Sigmoid colon (tissue), 7 donors: ENCODE data around the gene PADI1. TPM values are rescaled to one million over a fixed set of nuclear protein-coding genes. Genes with fewer than 3 reads are reported as not detected.

Experiments
- DNase-seq: peaks from one replicate; pipeline ENCODE4 v3.0.0-alpha.2; 2019
- H3K27ac ChIP-seq, 4 donors: fragments of 200-600 bp; sonication (generic); one replicate each; pipeline ENCODE4 v1.5.1; 2016 to 2019; ENCODE audit warnings: mild to moderate bottlenecking in 1 of 4
- H3K27me3 ChIP-seq, 3 donors: fragments of 200-600 bp; sonication (generic); one replicate each; pipeline ENCODE4 v1.5.1; 2019; ENCODE audit warnings: mild to moderate bottlenecking in 1 of 3
- H3K36me3 ChIP-seq, 4 donors: fragments of 200-600 bp; sonication (generic); one replicate each; pipeline ENCODE4 v1.5.1; 2016 to 2019
- H3K4me1 ChIP-seq, 4 donors: fragments of 200-600 bp; sonication (generic); one replicate each; pipeline ENCODE4 v1.5.1; 2017 to 2019
- H3K4me3 ChIP-seq, 4 donors: fragments of 200-600 bp; sonication (generic); one replicate each; pipeline ENCODE4 v1.5.1; 2017 to 2019; ENCODE audit warnings: mild to moderate bottlenecking in 2 of 4, moderate library complexity in 1 of 4
- H3K9me3 ChIP-seq, 4 donors: fragments of 200-600 bp in 3 of 4; sonication (generic) in 3 of 4; one replicate each; pipeline versions ENCODE4 v1.5.1 to v1.6.1; 2013 to 2019
- CTCF ChIP-seq, 4 experiments: fragments of 450-650 bp in 3 of 4; fragments of 200-600 bp in 1 of 4; IDR thresholded peaks; one replicate each; pipeline ENCODE4 v1.5.1; 2016 to 2019; ENCODE audit warnings: antibody characterized with exemption in 4 of 4, mild to moderate bottlenecking in 3 of 4, moderate library complexity in 2 of 4
- EP300 ChIP-seq, 4 donors: sonication (generic); formaldehyde crosslinking; IDR thresholded peaks; one replicate each; pipeline ENCODE4 v1.6.1; 2017; ENCODE audit warnings: antibody characterized with exemption in 4 of 4
- POLR2A ChIP-seq, 2 donors: fragments of 450-650 bp; IDR thresholded peaks; one replicate each; pipeline ENCODE4 v1.6.1; 2016; ENCODE audit warnings: antibody characterized with exemption in 2 of 2, mild to moderate bottlenecking in 2 of 2, moderate library complexity in 2 of 2
- POLR2AphosphoS5 ChIP-seq, 4 donors: sonication (generic); formaldehyde crosslinking; IDR thresholded peaks; one replicate each; pipeline ENCODE4 v1.6.1; 2017; ENCODE audit warnings: antibody characterized with exemption in 4 of 4
- WGBS, 2 donors: extraction: QIAGEN DNeasy Blood & Tissue Kit; methylation state at CpG; one replicate each; pipeline ENCODE4 v1.1.7; 2013; 5-methylcytosine and 5-hydroxymethylcytosine counted together
- intact Hi-C: fragments of 100-400 bp; cut with DNase I; formaldehyde crosslinking; loops from one replicate; pipeline ENCODE4 v1.15.1; 2023
- polyA plus RNA-seq, 3 donors: library from polyadenylated mRNA; stranded (reverse); fragments of 200-250 nt; gene quantifications; one replicate each; pipeline ENCODE4 v1.2.3, GENCODE V29; 2013
- total RNA-seq, 4 donors: library from RNA; depleted of rRNA; stranded (reverse); fragments of >200 nt; gene quantifications; one replicate each; pipeline ENCODE4 v1.1.0, GENCODE V29; 2016
- donor health status: healthy with polysubstance abuse.
- donor health status: Bipolar disorder and iron deficiency.
- donor health status: healthy.

The PADI1 gene
- total and polyA plus RNA-seq, 7 donors: under 0.01 to 0.92 (median 0.63) TPM; not detected in 4

- no peak for DNase-seq
- H3K4me3 ChIP-seq: no peak overlapping the region
- intact Hi-C loops: no loop called here
- H3K4me1 ChIP-seq: peaks cover 0 to 18% (median 9%) of the 10 kb centered on the region in 4 donors
- no peaks in the 10 kb centered on the region for H3K9me3 ChIP-seq
- H3K27me3 ChIP-seq: peaks cover 10 to 25% (median 20%) of the 10 kb centered on the region in 3 donors
- H3K36me3 ChIP-seq: no peaks in the 10 kb centered on the region
- TF ChIP-seq POLR2AphosphoS5 (IDR thresholded peaks at IDR 0.05) (no peak), CTCF (IDR thresholded peaks at IDR 0.05) (no peak), EP300 (IDR thresholded peaks at IDR 0.05) (no peak), POLR2A (IDR thresholded peaks at IDR 0.05) (no peak)
- H3K27ac ChIP-seq: no peak overlapping the region
- 95% methylated on average over 5 of the region's 5 CpGs for WGBS, 2 donors
These were observed 6.4 kb downstream of the PADI1 start for GRCh38 chr1:17211377-17211776.

- intact Hi-C loops: no loop called here
- WGBS, 2 donors: 70 to 75% methylated on average over 10 of the region's 10 CpGs
These were observed 7.1 kb downstream of the PADI1 start for GRCh38 chr1:17212009-17212408.

GRCh38 chr1:17212487-17213121, 7.7 kb downstream of the PADI1 start:
- Histone ChIP-seq H3K4me3 (no peak overlapping the region), H3K36me3 (no peaks in the 10 kb centered on the region), H3K27me3 (peaks cover 10 to 25% (median 20%) of the 10 kb centered on the region in 3 donors), H3K4me1 (peaks cover 0 to 18% (median 9%) of the 10 kb centered on the region in 4 donors), H3K27ac (no peak overlapping the region), H3K9me3 (no peaks in the 10 kb centered on the region)
- TF ChIP-seq EP300 (IDR thresholded peaks at IDR 0.05) (no peak), POLR2AphosphoS5 (IDR thresholded peaks at IDR 0.05) (no peak), POLR2A (IDR thresholded peaks at IDR 0.05) (no peak), CTCF (IDR thresholded peaks at IDR 0.05) (no peak)
- DNase-seq: no peak
- intact Hi-C loops: no loop called here
- 18 to 27% methylated on average over 13 of the region's 13 CpGs for WGBS, 2 donors

More at GRCh38 chr1:17212009-17212408, 7.1 kb downstream of the PADI1 start:
- Histone ChIP-seq H3K4me3 (no peak overlapping the region), H3K27ac (no peak overlapping the region), H3K4me1 (peaks cover 0 to 18% (median 9%) of the 10 kb centered on the region in 4 donors), H3K27me3 (peaks cover 10 to 25% (median 20%) of the 10 kb centered on the region in 3 donors), H3K36me3 (no peaks in the 10 kb centered on the region), H3K9me3 (no peaks in the 10 kb centered on the region)
- DNase-seq: no peak
- TF ChIP-seq EP300 (IDR thresholded peaks at IDR 0.05) (no peak), POLR2A (IDR thresholded peaks at IDR 0.05) (no peak), CTCF (IDR thresholded peaks at IDR 0.05) (no peak), POLR2AphosphoS5 (IDR thresholded peaks at IDR 0.05) (no peak)

- Histone ChIP-seq H3K27me3 (peaks cover 10 to 25% (median 20%) of the 10 kb centered on the region in 3 donors), H3K36me3 (no peaks in the 10 kb centered on the region), H3K9me3 (no peaks in the 10 kb centered on the region), H3K27ac (no peak overlapping the region), H3K4me3 (no peak overlapping the region), H3K4me1 (peaks cover 0 to 18% (median 9%) of the 10 kb centered on the region in 4 donors)
- WGBS, 2 donors: 68 to 76% methylated on average over 13 of the region's 13 CpGs
- TF ChIP-seq CTCF (IDR thresholded peaks at IDR 0.05) (no peak), EP300 (IDR thresholded peaks at IDR 0.05) (no peak), POLR2A (IDR thresholded peaks at IDR 0.05) (no peak), POLR2AphosphoS5 (IDR thresholded peaks at IDR 0.05) (no peak)
- no peak for DNase-seq
- intact Hi-C loops: no loop called here
These were observed 8.3 kb downstream of the PADI1 start for GRCh38 chr1:17213148-17213781.
